ENCODE measurements around the gene ABHD17A.

ABHD17A gene

DNA sequence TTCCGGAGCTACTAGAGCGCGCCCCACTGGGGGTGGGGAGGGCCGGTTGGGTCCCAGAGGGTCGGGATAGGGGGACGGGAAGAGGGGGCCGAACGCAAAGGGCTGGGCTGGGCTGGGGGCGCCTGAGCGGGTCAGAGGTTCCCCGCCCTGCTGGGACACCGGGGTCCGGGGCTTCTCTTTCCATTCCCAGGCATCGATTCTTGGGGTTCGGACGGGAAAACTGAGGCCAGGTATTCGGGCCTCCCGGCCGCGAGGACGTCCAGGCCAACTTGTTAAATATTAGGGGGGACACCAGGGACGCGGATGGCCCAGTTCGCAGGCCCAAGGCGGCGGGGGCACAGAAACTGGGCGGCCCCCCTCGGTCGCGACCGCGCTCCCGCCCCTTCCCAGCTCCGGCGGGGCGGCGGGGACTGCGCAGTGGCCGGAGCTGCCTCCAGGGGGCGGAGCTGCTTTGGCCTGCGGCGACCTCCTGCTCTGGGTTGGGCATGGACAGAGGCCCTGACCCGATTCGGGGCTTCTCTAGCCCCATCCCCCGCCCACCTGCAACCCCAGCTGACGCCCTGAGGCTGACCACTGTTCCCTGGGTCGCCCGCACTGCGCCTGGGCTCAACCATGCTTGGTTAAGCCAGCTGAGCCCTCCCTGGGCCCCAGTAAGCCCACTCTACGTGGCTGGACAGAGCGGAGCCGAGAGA is 20.7 kb downstream of the ABHD17A start:
- Histone ChIP-seq H3K27ac (ENCODE audit: low read depth, low read length) (peak overlapping the region; percentile 68), H3K27me3 (ENCODE audit: control insufficient read depth, insufficient read depth, low read length) (no peaks in the 10 kb centered on the region), H3K4me1 (ENCODE audit: control insufficient read depth, insufficient read depth, low read length) (peaks cover 8% of the 10 kb centered on the region), H3K9ac (ENCODE audit: low read length) (peak overlapping the region; percentile 30), H3K4me3 (ENCODE audit: low read length) (peak overlapping the region; percentile 78), H3K36me3 (ENCODE audit: control insufficient read depth, insufficient read depth, low read length) (no peaks in the 10 kb centered on the region)

DNA sequence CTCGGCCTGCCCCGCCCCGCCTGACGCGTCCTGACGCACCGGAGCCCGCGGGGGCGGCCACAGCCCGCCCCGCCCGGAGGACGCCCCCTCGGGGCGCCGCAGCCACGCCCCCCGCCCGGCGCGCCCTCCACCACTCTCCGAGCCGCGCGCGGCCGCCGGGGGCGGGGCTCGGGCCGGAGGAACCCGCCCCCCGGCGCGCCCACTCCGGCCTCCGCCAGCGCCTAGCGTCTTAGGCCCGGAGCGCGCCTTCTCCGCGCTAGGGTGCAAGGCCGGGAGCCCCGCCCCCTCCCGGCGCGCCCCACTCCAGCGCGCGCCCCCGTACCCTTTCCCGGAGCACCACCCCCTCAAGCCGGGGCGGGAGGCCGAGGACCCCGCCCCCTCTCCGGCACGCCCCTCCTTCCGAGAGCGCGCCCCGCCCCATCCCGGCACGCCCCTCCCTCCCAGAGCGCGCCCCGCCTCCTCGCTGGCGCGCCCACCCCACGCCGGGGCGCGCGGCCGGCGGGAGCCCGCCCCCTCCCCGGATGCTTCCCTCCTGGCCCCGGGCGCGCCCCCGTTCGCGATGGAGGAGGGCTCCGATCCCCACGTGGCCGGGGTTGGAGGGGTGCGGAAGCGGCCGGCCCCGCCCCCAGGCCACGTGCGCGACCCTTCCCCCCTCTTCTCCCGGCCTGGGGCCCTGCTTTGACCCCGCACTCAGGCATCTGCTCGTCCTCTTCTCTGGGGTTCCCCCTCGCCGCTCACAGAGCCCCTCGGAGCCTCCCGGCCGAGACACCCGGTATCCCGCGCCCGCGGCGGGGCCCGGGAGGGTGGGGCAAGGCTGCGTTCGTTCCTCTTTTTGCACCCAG is 21.4 kb downstream of the ABHD17A start:
- H3K36me3 ChIP-seq (ENCODE audit: control insufficient read depth, insufficient read depth, low read length) = no peaks in the 10 kb centered on the region
- peaks cover 8% of the 10 kb centered on the region for H3K4me1 ChIP-seq (ENCODE audit: control insufficient read depth, insufficient read depth, low read length)
- peak overlapping the region; percentile 78 for H3K4me3 ChIP-seq (ENCODE audit: low read length)
- peak overlapping the region; percentile 40 for H3K9ac ChIP-seq (ENCODE audit: low read length)
- H3K27me3 ChIP-seq (ENCODE audit: control insufficient read depth, insufficient read depth, low read length) = no peaks in the 10 kb centered on the region
- H3K27ac ChIP-seq (ENCODE audit: low read depth, low read length) = peak overlapping the region; percentile 70

DNA sequence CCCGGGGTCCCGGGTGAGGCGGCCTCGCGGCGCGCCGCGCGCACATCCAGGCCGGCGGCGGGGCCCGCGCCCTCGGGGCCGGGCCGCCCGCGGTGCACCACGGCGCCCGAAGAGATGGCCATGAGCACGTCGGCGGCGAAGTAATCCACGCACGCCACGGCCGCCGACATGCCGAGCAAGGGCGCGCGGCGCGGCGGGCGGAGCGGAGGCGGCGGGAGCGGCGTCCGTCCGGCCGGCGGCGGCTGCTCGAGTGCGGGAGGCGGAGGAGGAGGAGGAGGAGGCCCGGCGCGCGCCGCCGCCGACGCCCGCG is 22.0 kb downstream of the ABHD17A start, which contains the start of gene KLF16:
Gene KLF16 (minus strand): TSS at position 252 of the 310 bp plus-strand sequence. CDS start 82 bp downstream, at position 170.
- Histone ChIP-seq H3K4me1 (ENCODE audit: control insufficient read depth, insufficient read depth, low read length) (peaks cover 8% of the 10 kb centered on the region), H3K27me3 (ENCODE audit: control insufficient read depth, insufficient read depth, low read length) (no peaks in the 10 kb centered on the region), H3K36me3 (ENCODE audit: control insufficient read depth, insufficient read depth, low read length) (no peaks in the 10 kb centered on the region), H3K9ac (ENCODE audit: low read length) (peak within 1 kb of the TSS; percentile 40), H3K27ac (ENCODE audit: low read depth, low read length) (peak within 1 kb of the TSS; percentile 70), H3K4me3 (ENCODE audit: low read length) (peak within 1 kb of the TSS; percentile 78)

- Histone ChIP-seq H3K27ac (ENCODE audit: low read depth, low read length) (peak overlapping the region; percentile 45), H3K4me1 (ENCODE audit: control insufficient read depth, insufficient read depth, low read length) (peaks cover 8% of the 10 kb centered on the region), H3K27me3 (ENCODE audit: control insufficient read depth, insufficient read depth, low read length) (no peaks in the 10 kb centered on the region), H3K9ac (ENCODE audit: low read length) (peak overlapping the region; percentile 68), H3K4me3 (ENCODE audit: low read length) (peak overlapping the region; percentile 71), H3K36me3 (ENCODE audit: control insufficient read depth, insufficient read depth, low read length) (no peaks in the 10 kb centered on the region)
These were observed 22.6 kb downstream of the ABHD17A start for GRCh38 chr19:1862424-1863327.

DNA sequence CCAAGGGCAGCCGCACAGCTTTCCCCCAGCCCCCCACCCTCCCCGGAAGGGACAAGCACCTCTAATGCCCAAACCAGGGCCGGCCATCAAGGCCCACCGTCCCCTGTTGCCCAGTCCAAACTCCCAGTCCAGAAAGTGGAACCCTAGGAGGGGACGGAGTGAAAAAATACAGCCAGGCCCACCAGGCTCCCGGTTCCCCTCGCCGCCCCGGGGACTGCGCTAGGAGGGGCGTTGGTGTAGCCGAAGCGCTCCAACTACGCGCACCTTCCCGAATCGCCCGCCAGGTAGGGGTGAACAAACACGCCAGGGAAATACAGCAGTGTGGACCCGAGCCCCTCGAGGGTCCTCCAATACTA is 23.2 kb downstream of the ABHD17A start:
- Histone ChIP-seq H3K27ac (ENCODE audit: low read depth, low read length) (peak overlapping the region; percentile 45), H3K36me3 (ENCODE audit: control insufficient read depth, insufficient read depth, low read length) (no peaks in the 10 kb centered on the region), H3K27me3 (ENCODE audit: control insufficient read depth, insufficient read depth, low read length) (no peaks in the 10 kb centered on the region), H3K4me3 (ENCODE audit: low read length) (peak overlapping the region; percentile 71), H3K9ac (ENCODE audit: low read length) (peak overlapping the region; percentile 68), H3K4me1 (ENCODE audit: control insufficient read depth, insufficient read depth, low read length) (peaks cover 9% of the 10 kb centered on the region)

DNA sequence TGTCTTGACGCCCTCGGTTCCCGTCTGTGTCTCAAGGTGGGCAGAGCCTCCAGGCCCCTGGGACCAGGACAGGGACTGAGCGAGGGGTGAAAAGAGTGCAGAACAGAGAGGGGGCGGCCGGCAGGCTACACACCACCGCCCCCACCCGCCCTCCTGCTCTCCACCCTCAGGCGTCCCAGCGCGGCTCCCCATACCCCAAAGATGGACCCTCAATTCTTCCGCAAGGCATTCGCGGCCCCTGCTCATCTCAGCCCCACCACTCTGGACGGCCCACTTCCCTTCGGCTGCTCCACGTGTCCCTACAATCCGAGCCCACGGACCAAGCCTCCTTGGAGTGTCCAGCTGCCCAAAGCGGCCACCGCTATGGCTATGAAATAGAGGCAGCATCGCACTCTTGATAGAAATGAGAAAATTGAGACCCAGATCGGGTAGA is 23.7 kb downstream of the ABHD17A start:
- Histone ChIP-seq H3K27ac (ENCODE audit: low read depth, low read length) (peak overlapping the region; percentile 45), H3K36me3 (ENCODE audit: control insufficient read depth, insufficient read depth, low read length) (no peaks in the 10 kb centered on the region), H3K27me3 (ENCODE audit: control insufficient read depth, insufficient read depth, low read length) (no peaks in the 10 kb centered on the region), H3K4me1 (ENCODE audit: control insufficient read depth, insufficient read depth, low read length) (peaks cover 9% of the 10 kb centered on the region), H3K9ac (ENCODE audit: low read length) (no peak overlapping the region), H3K4me3 (ENCODE audit: low read length) (peak overlapping the region; percentile 71)

GRCh38 chr19:1860821-1861598 is 24.3 kb downstream of the ABHD17A start:
- Histone ChIP-seq H3K36me3 (ENCODE audit: control insufficient read depth, insufficient read depth, low read length) (no peaks in the 10 kb centered on the region), H3K27me3 (ENCODE audit: control insufficient read depth, insufficient read depth, low read length) (no peaks in the 10 kb centered on the region), H3K4me3 (ENCODE audit: low read length) (peak overlapping the region; percentile 71), H3K9ac (ENCODE audit: low read length) (no peak overlapping the region), H3K27ac (ENCODE audit: low read depth, low read length) (peak overlapping the region; percentile 32), H3K4me1 (ENCODE audit: control insufficient read depth, insufficient read depth, low read length) (peaks cover 11% of the 10 kb centered on the region)

DNA sequence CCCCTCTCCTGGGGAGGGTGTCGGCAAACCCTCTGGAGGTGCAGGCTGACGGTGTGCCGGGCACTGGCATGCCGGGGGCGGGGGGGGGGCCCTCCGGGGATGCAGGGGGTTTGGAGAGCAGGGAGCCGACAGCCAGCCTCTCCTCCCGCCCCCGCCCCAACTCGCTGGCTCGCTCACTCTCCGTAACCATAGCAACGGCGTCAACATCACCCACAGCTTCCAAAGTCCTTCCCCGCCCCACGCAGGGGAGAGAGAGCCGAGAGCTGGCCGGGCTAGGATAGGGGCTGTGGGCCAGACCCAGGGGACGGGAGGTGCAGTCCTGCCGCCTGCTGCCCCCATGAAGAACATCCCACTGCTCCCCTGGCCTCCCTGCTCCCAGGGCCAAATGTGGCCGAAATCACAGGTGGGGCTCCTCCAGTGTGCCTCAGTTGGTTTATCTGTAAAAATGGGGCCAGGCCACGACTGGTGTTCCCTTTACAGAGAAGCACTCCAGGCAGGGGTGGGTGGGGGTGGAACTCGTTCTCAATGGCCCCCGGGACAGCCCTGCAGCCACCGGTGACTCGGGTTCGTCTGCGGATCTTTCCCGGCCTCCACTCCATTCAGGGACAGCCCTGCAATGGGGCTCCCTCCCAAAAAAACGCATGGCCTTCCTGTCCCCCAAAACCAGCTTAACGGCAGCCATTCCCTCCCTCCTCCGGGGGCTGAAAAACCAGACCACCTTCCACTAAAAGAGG is 25.1 kb downstream of the ABHD17A start:
- Histone ChIP-seq H3K27me3 (ENCODE audit: control insufficient read depth, insufficient read depth, low read length) (no peaks in the 10 kb centered on the region), H3K36me3 (ENCODE audit: control insufficient read depth, insufficient read depth, low read length) (no peaks in the 10 kb centered on the region), H3K4me3 (ENCODE audit: low read length) (peak overlapping the region; percentile 42), H3K27ac (ENCODE audit: low read depth, low read length) (peak overlapping the region; percentile 42), H3K9ac (ENCODE audit: low read length) (no peak overlapping the region), H3K4me1 (ENCODE audit: control insufficient read depth, insufficient read depth, low read length) (peaks cover 12% of the 10 kb centered on the region)

DNA sequence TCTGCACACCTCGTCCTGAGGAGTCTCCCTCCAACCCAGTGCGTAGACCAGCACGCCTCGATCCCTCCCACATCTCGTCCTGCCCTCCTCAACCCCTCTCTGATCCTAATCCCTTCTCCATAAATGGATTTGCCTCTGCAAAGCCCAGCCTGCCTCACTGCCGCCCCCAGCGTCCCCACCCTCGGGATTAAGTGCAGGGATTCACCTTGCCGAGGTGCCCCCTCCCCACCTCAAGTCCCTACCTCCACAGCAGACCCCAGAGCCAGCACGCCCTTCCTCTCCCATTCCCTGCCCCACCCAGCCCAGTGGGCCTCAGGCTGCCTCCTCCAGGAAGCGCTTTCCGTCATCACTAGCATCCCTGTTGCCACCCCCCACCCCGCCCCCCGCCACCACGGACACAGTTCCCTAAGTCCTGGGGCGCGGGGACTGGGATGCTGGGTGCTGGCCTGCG is 25.9 kb downstream of the ABHD17A start:
- Histone ChIP-seq H3K27ac (ENCODE audit: low read depth, low read length) (peak overlapping the region; percentile 42), H3K4me3 (ENCODE audit: low read length) (peak overlapping the region; percentile 51), H3K27me3 (ENCODE audit: control insufficient read depth, insufficient read depth, low read length) (no peaks in the 10 kb centered on the region), H3K9ac (ENCODE audit: low read length) (peak overlapping the region; percentile 11), H3K4me1 (ENCODE audit: control insufficient read depth, insufficient read depth, low read length) (peaks cover 15% of the 10 kb centered on the region), H3K36me3 (ENCODE audit: control insufficient read depth, insufficient read depth, low read length) (no peaks in the 10 kb centered on the region)

DNA sequence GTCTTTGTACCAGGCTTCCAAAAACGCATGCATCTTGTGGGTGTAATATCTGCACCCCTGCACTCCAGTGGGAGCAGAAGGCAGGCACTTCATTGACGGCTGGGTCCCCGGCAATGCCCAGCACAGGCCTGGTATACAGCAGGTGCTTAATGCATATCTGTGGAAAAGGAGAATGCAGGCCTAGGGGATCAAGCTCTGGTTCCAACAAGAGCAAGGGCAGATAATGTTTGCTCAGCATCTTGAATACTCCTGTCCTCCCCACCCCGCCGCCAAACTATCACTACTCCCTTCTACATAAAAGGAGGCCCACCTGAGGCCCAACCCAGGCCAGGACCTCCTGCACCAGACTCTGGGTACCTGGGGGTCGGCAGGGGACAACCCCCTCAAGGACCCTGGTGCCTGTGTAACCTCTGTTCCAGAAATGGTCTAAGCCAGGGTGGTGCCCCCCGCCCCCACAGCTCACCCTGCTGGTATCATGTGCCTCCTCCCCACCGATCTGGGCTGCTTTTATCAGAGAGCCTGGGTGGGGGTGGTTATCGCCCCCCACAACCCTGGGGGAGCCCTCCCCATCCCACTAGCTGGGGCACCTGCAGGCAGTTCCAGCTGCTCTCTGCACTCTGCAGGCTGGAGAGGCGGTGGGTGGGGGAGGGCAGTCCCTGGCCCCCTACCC is 26.7 kb downstream of the ABHD17A start:
- H3K4me3 ChIP-seq (ENCODE audit: low read length) = no peak overlapping the region
- H3K36me3 ChIP-seq (ENCODE audit: control insufficient read depth, insufficient read depth, low read length) = no peaks in the 10 kb centered on the region
- peaks cover 16% of the 10 kb centered on the region for H3K4me1 ChIP-seq (ENCODE audit: control insufficient read depth, insufficient read depth, low read length)
- H3K27me3 ChIP-seq (ENCODE audit: control insufficient read depth, insufficient read depth, low read length) = no peaks in the 10 kb centered on the region
- H3K9ac ChIP-seq (ENCODE audit: low read length) = no peak overlapping the region
- H3K27ac ChIP-seq (ENCODE audit: low read depth, low read length) = peak overlapping the region; percentile 73

All from rectal smooth muscle tissue (tissue), 1 donor.